Keratinocyte (primary cell): Measurements from ENCODE around the gene PNKD. TPM values are rescaled to one million over a fixed set of nuclear protein-coding genes. Genes with fewer than 3 reads are reported as not detected.

Source experiments
- DNase-seq: peaks from one replicate; pipeline ENCODE4 v3.0.0-alpha.2; 2011; ENCODE audit warnings: low read depth, missing footprints, low spot score
- FAIRE-seq: peaks from 2 replicates; lab custom pipeline; 2011; peaks lifted over from hg19 to GRCh38; lab: Jason Lieb, UNC
- H2AFZ ChIP-seq: 2 replicates; pipeline ENCODE4 v1.6.0; 2012; ENCODE audit warnings: low read length, control low read depth, inconsistent platforms; ENCODE audit not compliant: control insufficient read depth
- H3K27ac ChIP-seq: 2 replicates; pipeline ENCODE4 v1.5.1; 2011; ENCODE audit warnings: low read length; ENCODE audit not compliant: control insufficient read depth, insufficient read depth
- H3K27me3 ChIP-seq: 3 replicates; pipeline ENCODE4 v1.6.0; 2011; ENCODE audit warnings: low read length; ENCODE audit not compliant: control insufficient read depth, insufficient read depth; ENCODE audit errors: extremely low read depth
- H3K36me3 ChIP-seq, 2 experiments: 2 replicates in 1 of 2; 3 replicates in 1 of 2; pipeline ENCODE4 v1.5.1; 2011; ENCODE audit warnings: low read length in 2 of 2, mild to moderate bottlenecking in 1 of 2; ENCODE audit not compliant: control insufficient read depth in 2 of 2, insufficient read depth in 2 of 2; ENCODE audit errors: extremely low read depth in 1 of 2
- H3K4me1 ChIP-seq: 3 replicates; pipeline ENCODE4 v1.5.1; 2011; ENCODE audit warnings: low read length; ENCODE audit not compliant: control insufficient read depth, insufficient read depth; ENCODE audit errors: extremely low read depth
- H3K4me2 ChIP-seq: 3 replicates; pipeline ENCODE4 v1.6.0; 2011; ENCODE audit warnings: low read depth, low read length; ENCODE audit not compliant: control insufficient read depth, insufficient read depth; ENCODE audit errors: extremely low read depth
- H3K4me3 ChIP-seq, 3 experiments: fragments of 200-600 bp in 1 of 3; sonication (generic) in 1 of 3; 2 replicates in 2 of 3; 3 replicates in 1 of 3; pipeline ENCODE4 v1.5.1; 2011 to 2016; ENCODE audit warnings: low read length in 3 of 3, mild to moderate bottlenecking in 3 of 3, control low read depth in 2 of 3, inconsistent platforms in 1 of 3, low read depth in 1 of 3, mixed read lengths in 1 of 3, mixed run types in 1 of 3, moderate library complexity in 1 of 3; ENCODE audit not compliant: control insufficient read depth in 2 of 3, insufficient read depth in 2 of 3; ENCODE audit errors: extremely low read depth in 1 of 3
- H3K79me2 ChIP-seq: 2 replicates; pipeline ENCODE4 v1.6.0; 2012; ENCODE audit warnings: low read length; ENCODE audit not compliant: control insufficient read depth, insufficient read depth
- H3K9ac ChIP-seq: 3 replicates; pipeline ENCODE4 v1.6.0; 2011; ENCODE audit warnings: low read length; ENCODE audit not compliant: control insufficient read depth, insufficient read depth; ENCODE audit errors: extremely low read depth
- H3K9me1 ChIP-seq: 3 replicates; pipeline ENCODE4 v1.6.0; 2011; ENCODE audit warnings: low read length; ENCODE audit not compliant: control insufficient read depth, insufficient read depth; ENCODE audit errors: extremely low read depth
- H3K9me3 ChIP-seq: 2 replicates; pipeline ENCODE4 v1.5.1; 2012; ENCODE audit warnings: low read depth, low read length; ENCODE audit not compliant: control insufficient read depth
- H4K20me1 ChIP-seq: 3 replicates; pipeline ENCODE4 v1.6.0; 2011; ENCODE audit warnings: low read length; ENCODE audit not compliant: control insufficient read depth, insufficient read depth; ENCODE audit errors: extremely low read depth
- CTCF ChIP-seq, 3 experiments: IDR thresholded peaks in 1 of 3; conservative IDR thresholded peaks in 1 of 3; optimal IDR thresholded peaks in 1 of 3; 2 replicates in 2 of 3; 3 replicates in 1 of 3; pipeline versions ENCODE3 to v1.5.1; 2011; ENCODE audit warnings: low read length in 3 of 3, mild to moderate bottlenecking in 3 of 3, moderate library complexity in 2 of 3, control low read depth in 1 of 3, inconsistent platforms in 1 of 3; ENCODE audit not compliant: insufficient read depth in 2 of 3; ENCODE audit errors: extremely low read depth in 1 of 3
- EZH2 ChIP-seq: IDR thresholded peaks from one replicate; pipeline ENCODE4 v1.6.1; 2012; ENCODE audit warnings: inconsistent platforms, mild to moderate bottlenecking, low read length, moderate library complexity
- dilution Hi-C: fragments of 300-500 bp; cut with MboI; formaldehyde crosslinking; loops from one replicate; pipeline ENCODE4 v1.7.0; 2020; ENCODE audit warnings: low sequenced_read_pairs; ENCODE audit not compliant: extremely low pct_ligation_motif_present
- polyA plus RNA-seq, 5 experiments: library from polyadenylated mRNA; depleted of rRNA in 3 of 5; stranded (reverse) in 3 of 5; stranded (forward) in 1 of 5; unstranded in 1 of 5; fragments of >200 nt; gene quantifications; 1 replicate in 1 of 5; 2 replicates in 3 of 5; 3 replicates in 1 of 5; pipeline versions ENCODE4 v1.2.1 to v1.2.3, GENCODE V29; 2011 to 2012; ENCODE audit warnings: missing spikeins in 2 of 5, low read depth in 1 of 5, low replicate concordance in 1 of 5

The PNKD gene
- polyA plus RNA-seq, 1 donor (not counting 4 experiments of a cell fraction or from before 2014, with no cell fraction given) = 22.8 TPM

GRCh38 chr2:218391202-218391601 lies 120.9 kb downstream of the PNKD start:
- H3K27ac ChIP-seq = no peak overlapping the region
- dilution Hi-C loops = no loop called here
- H3K4me3 ChIP-seq = no peak overlapping the region
- FAIRE-seq = no peak
- H2AFZ ChIP-seq = no peak overlapping the region
- peaks cover 7% of the 10 kb centered on the region for H3K4me1 ChIP-seq
- H3K27me3 ChIP-seq = no peaks in the 10 kb centered on the region
- no peaks in the 10 kb centered on the region for H4K20me1 ChIP-seq
- no peaks in the 10 kb centered on the region for H3K9me1 ChIP-seq
- TF ChIP-seq CTCF (optimal IDR thresholded peaks at IDR 0.05 in 1 of 3, IDR thresholded peaks at IDR 0.05 in 1 of 3, conservative IDR thresholded peaks at IDR 0.05 in 1 of 3; ENCODE audit: extremely low read depth in 1 of 3, insufficient read depth in 2 of 3, low read length in 3 of 3) (no peak), EZH2 (no peak)
- no peaks in the 10 kb centered on the region for H3K9me3 ChIP-seq
- no peak for DNase-seq
- no peaks in the 10 kb centered on the region for H3K79me2 ChIP-seq
- H3K36me3 ChIP-seq = no peaks in the 10 kb centered on the region
- no peak overlapping the region for H3K9ac ChIP-seq
- no peak overlapping the region for H3K4me2 ChIP-seq

GRCh38 chr2:218392459-218392858 lies 122.1 kb downstream of the PNKD start:
- Histone ChIP-seq H3K4me3 (no peak overlapping the region), H3K4me2 (no peak overlapping the region), H3K79me2 (no peaks in the 10 kb centered on the region), H3K36me3 (no peaks in the 10 kb centered on the region), H3K4me1 (peaks cover 14% of the 10 kb centered on the region), H2AFZ (no peak overlapping the region), H3K27me3 (no peaks in the 10 kb centered on the region), H3K9me1 (no peaks in the 10 kb centered on the region), H4K20me1 (no peaks in the 10 kb centered on the region), H3K9ac (no peak overlapping the region), H3K27ac (no peak overlapping the region), H3K9me3 (no peaks in the 10 kb centered on the region)
- DNase-seq = no peak
- TF ChIP-seq EZH2 (no peak), CTCF (optimal IDR thresholded peaks at IDR 0.05 in 1 of 3, IDR thresholded peaks at IDR 0.05 in 1 of 3, conservative IDR thresholded peaks at IDR 0.05 in 1 of 3; ENCODE audit: extremely low read depth in 1 of 3, insufficient read depth in 2 of 3, low read length in 3 of 3) (no peak)
- dilution Hi-C loops = no loop called here
- no peak for FAIRE-seq
